ENCODE results near the gene NUDT4. TPM values are rescaled to one million over a fixed set of nuclear protein-coding genes. Genes with fewer than 3 reads are reported as not detected.

The NUDT4 gene
- total RNA-seq, 3 donors from 2014 or later: 51.1 to 94.3 (median 72.4) TPM

DNA sequence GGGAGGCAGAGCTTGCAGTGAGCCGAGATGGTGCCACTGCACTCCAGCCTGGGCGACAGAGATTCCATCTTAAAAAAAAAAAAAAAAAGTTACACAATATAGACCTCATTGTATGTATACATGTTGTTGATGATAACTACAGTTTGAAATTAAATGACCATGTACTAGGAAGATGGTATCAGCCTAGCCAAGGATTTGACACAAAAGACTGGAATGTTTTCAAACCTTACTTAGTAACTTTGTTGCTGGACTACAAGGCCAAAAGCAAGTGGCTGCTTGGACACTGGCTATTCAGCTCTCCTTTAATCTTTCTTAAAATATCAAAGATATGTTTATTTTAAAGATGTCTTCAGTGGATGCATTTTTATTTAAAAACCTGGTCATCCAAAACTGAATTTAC is 18.9 kb upstream of the NUDT4 start:
- no peaks in the 10 kb centered on the region for H3K9me3 ChIP-seq
- no peaks in the 10 kb centered on the region for H3K27me3 ChIP-seq
- intact Hi-C loops (cut with DNase I; ENCODE audit: low total_unique reads): no loop called here
- H3K4me3 ChIP-seq: no peak overlapping the region
- TF ChIP-seq POLR2A (IDR thresholded peaks at IDR 0.05) (no peak), POLR2AphosphoS5 (IDR thresholded peaks at IDR 0.05) (no peak)
- TF ChIP-seq, protein P1, sequence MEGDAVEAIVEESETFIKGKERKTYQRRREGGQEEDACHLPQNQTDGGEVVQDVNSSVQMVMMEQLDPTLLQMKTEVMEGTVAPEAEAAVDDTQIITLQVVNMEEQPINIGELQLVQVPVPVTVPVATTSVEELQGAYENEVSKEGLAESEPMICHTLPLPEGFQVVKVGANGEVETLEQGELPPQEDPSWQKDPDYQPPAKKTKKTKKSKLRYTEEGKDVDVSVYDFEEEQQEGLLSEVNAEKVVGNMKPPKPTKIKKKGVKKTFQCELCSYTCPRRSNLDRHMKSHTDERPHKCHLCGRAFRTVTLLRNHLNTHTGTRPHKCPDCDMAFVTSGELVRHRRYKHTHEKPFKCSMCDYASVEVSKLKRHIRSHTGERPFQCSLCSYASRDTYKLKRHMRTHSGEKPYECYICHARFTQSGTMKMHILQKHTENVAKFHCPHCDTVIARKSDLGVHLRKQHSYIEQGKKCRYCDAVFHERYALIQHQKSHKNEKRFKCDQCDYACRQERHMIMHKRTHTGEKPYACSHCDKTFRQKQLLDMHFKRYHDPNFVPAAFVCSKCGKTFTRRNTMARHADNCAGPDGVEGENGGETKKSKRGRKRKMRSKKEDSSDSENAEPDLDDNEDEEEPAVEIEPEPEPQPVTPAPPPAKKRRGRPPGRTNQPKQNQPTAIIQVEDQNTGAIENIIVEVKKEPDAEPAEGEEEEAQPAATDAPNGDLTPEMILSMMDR (IDR thresholded peaks at IDR 0.05): no peak
- no peaks in the 10 kb centered on the region for H3K4me1 ChIP-seq
- DNase-seq (ENCODE audit: low spot score in 2 of 2): no peak
- no peaks in the 10 kb centered on the region for H3K36me3 ChIP-seq
- H3K27ac ChIP-seq: no peak overlapping the region

DNA sequence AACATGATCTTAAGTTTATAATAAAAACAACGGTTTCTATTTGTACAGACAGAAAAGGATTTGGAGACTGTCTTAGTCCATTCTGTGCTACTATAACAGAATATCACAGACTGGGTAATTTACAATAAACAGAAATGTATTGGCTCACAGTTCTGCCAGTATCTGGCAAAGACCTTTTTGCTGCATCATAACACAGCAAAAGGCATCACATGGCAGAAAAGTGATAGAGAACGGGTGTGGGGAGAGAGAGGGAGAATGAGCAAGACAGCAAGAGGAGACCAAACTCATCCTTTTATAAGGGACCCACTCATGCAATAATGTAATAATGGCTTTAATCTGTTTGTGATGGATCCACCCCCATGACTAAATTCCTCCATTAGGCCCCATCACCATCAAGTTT is 17.0 kb upstream of the NUDT4 start:
- no peaks in the 10 kb centered on the region for H3K36me3 ChIP-seq
- no peak overlapping the region for H3K27ac ChIP-seq
- intact Hi-C loops (cut with DNase I; ENCODE audit: low total_unique reads): no loop called here
- TF ChIP-seq POLR2A (IDR thresholded peaks at IDR 0.05): no peak
- TF ChIP-seq, protein P1 (IDR thresholded peaks at IDR 0.05): no peak
- no peak for TF ChIP-seq POLR2AphosphoS5 (IDR thresholded peaks at IDR 0.05)
- DNase-seq (ENCODE audit: low spot score in 2 of 2): no peak
- no peaks in the 10 kb centered on the region for H3K27me3 ChIP-seq
- no peak overlapping the region for H3K4me3 ChIP-seq
- no peaks in the 10 kb centered on the region for H3K9me3 ChIP-seq
- no peaks in the 10 kb centered on the region for H3K4me1 ChIP-seq

DNA sequence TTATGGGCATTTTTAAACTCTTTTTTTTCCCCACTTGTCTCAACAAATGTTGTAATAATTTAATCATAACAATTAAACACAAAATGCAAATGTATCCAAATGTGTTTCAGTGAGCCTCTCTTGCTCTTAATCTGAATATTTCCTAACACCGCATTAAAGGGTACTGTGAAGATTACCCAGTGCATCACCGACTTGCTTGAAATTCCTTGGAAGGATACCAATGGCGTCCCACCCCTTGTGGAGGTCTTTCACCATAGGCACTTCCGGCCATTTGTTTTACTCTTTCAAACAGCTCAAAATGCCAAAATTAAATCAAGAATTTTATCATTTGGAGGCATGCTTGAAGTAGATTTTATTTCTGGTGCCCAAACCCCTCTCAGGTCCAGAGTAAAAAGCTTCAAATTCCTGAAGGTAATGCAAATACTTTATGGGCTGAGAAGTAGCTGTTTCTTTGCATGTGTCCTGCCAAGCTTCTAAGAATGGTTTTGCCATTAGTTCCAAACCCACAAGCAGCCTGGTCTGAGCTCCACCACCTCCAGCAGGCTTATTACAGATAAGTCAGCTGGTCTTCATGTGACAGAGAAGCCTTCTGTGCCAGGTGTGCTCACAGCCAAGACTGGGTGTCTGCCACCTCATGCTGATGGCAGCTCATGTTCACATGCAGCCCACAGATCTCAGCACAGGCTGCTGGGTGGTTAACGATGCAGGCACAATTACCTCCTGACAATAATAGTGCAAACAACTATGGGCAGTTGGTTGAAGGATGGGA is 16.4 kb upstream of the NUDT4 start:
- no peak overlapping the region for H3K27ac ChIP-seq
- H3K9me3 ChIP-seq: no peaks in the 10 kb centered on the region
- intact Hi-C loops (cut with DNase I; ENCODE audit: low total_unique reads): no loop called here
- no peak overlapping the region for H3K4me3 ChIP-seq
- no peaks in the 10 kb centered on the region for H3K27me3 ChIP-seq
- H3K4me1 ChIP-seq: no peaks in the 10 kb centered on the region
- no peak for TF ChIP-seq POLR2A (IDR thresholded peaks at IDR 0.05)
- TF ChIP-seq, protein P1 (IDR thresholded peaks at IDR 0.05): no peak
- no peak for TF ChIP-seq POLR2AphosphoS5 (IDR thresholded peaks at IDR 0.05)
- H3K36me3 ChIP-seq: no peaks in the 10 kb centered on the region
- no peak for DNase-seq (ENCODE audit: low spot score in 2 of 2)

GRCh38 chr12:93363841-93364297 is 13.9 kb upstream of the NUDT4 start:
- Histone ChIP-seq H3K9me3 (no peaks in the 10 kb centered on the region), H3K27me3 (no peaks in the 10 kb centered on the region), H3K4me3 (no peak overlapping the region), H3K36me3 (no peaks in the 10 kb centered on the region), H3K4me1 (no peaks in the 10 kb centered on the region), H3K27ac (no peak overlapping the region)
- intact Hi-C loops (cut with DNase I; ENCODE audit: low total_unique reads): no loop called here
- no peak for DNase-seq (ENCODE audit: low spot score in 2 of 2)
- TF ChIP-seq, protein P1 (IDR thresholded peaks at IDR 0.05): no peak
- TF ChIP-seq POLR2A (IDR thresholded peaks at IDR 0.05): no peak

DNA sequence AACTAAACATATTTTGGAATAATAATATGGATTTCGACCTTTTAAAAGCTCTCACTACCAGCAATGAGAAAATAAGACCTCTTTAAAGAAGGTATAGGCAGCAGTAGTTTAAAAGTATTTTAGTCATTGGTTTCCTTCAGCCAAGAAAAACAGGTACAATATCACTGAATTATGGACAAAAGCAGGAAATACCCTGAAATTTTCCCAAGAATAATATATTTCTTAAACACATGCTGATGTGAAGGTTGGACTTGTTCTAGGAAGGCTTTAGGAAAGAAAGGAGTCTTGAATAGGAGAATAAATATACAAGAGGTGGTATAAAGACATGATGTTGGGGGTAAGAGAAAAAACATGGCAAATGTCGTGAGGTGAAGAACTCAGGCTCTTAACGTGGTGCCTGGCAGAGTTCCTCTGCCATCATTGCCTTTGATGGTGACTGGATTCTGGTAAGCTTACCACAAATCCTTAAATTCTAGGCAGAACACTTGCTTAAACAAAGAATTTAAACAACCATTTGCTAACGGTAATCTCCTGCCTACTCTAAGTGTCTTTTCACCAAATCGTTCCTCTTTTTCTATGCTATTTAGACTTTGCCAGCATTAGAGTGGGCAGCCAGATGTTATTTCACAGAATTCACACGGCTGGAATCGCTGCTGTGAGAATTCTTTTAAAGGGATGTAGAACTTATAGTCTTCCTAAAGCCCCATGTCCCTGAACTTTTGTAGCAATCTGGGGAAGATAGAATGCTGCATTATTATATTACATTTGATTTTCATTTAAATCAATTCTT is 11.9 kb upstream of the NUDT4 start:
- Histone ChIP-seq H3K4me1 (no peaks in the 10 kb centered on the region), H3K36me3 (no peaks in the 10 kb centered on the region), H3K27me3 (no peaks in the 10 kb centered on the region), H3K27ac (no peak overlapping the region), H3K9me3 (no peaks in the 10 kb centered on the region), H3K4me3 (no peak overlapping the region)
- TF ChIP-seq, protein P1 (IDR thresholded peaks at IDR 0.05): no peak
- no peak for TF ChIP-seq POLR2A (IDR thresholded peaks at IDR 0.05)
- TF ChIP-seq POLR2AphosphoS5 (IDR thresholded peaks at IDR 0.05): no peak
- no peak for DNase-seq (ENCODE audit: low spot score in 2 of 2)
- intact Hi-C loops (cut with DNase I; ENCODE audit: low total_unique reads): no loop called here

All from breast epithelium (tissue), 4 donors.